22Rv1 (cell line): Measurements from ENCODE around the gene SYNGR3.

ENCODE experiments used
- CTCF ChIP-seq: fragments of 450-650 bp; IDR thresholded peaks from 2 replicates; pipeline ENCODE4 v1.5.1; 2017; ENCODE audit warnings: mild to moderate bottlenecking
- ZFX ChIP-seq: fragments of 450-650 bp; IDR thresholded peaks from 2 replicates; pipeline ENCODE4 v1.6.1; 2017; ENCODE audit warnings: antibody characterized with exemption, borderline replicate concordance

GRCh38 chr16:1976216-1976520, 13.6 kb upstream of the SYNGR3 start:
- TF ChIP-seq ZFX (no peak), CTCF (no peak)
